ENCODE results near the gene KRTAP10-7.
"Not testable (repeated sequence)": the region's sequence is repeated elsewhere in the genome, so short reads cannot be mapped to it uniquely, and the experiment has no call there.

The KRTAP10-7 gene

DNA sequence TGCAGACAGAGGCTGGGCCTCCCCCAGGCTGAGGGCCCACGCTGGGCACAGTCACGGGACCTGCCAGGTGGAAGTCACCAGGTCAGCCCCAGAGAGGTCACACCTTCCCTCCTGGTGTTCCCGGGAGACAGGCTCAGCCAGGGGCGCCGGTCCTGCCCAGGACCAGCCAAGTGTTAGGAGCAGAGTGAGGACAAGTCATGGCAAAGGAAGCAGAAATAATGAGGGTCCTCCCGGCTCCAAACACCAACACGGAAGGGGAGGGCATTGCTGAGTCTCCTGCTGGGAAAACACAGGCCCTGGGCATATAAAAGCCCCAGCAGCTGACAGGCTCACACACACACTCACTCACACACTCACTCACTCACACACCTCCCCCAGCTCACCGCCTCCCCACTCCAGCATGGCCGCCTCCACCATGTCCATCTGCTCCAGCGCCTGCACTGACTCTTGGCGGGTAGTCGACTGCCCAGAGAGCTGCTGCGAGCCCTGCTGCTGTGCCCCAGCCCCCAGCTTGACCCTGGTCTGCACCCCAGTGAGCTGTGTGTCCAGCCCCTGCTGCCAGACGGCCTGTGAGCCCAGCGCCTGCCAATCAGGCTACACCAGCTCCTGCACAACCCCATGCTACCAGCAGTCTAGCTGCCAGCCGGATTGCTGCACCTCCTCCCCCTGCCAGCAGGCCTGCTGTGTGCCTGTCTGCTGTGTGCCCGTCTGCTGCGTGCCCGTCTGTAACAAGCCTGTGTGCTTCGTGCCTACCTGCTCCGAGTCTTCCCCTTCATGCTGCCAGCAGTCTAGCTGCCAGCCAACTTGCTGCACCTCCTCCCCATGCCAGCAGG, 36.8 kb downstream of the KRTAP10-7 start, which contains the start of gene KRTAP10-10:
KRTAP10-10 (plus strand) TSS at position 339 of the 833 bp plus-strand sequence; CDS start at position 401, 62 bp downstream.
- no peak for DNase-seq

DNA sequence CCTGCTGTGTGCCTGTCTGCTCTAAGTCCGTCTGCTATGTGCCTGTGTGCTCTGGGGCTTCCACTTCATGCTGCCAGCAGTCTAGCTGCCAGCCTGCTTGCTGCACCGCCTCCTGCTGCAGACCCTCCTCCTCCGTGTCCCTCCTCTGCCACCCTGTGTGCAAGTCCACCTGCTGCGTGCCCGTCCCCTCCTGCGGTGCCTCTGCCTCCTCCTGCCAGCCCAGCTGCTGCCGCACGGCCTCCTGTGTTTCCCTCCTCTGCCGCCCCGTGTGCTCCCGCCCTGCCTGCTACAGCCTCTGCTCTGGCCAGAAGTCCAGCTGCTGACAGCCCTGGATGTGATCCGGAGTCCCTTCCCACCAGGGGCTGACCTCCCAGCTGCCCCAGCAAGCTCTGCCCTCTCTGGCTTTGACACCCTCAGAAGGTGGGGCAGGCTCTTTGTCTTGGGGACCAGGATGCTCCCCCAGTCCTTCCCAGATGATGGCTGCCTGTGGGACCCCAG, 37.5 kb downstream of the KRTAP10-7 start:
- DNase-seq: not testable (repeated sequence)

- DNase-seq: not testable (repeated sequence)
Measured at GRCh38 chr21:44638506-44639330, 38.3 kb downstream of the KRTAP10-7 start.

DNA sequence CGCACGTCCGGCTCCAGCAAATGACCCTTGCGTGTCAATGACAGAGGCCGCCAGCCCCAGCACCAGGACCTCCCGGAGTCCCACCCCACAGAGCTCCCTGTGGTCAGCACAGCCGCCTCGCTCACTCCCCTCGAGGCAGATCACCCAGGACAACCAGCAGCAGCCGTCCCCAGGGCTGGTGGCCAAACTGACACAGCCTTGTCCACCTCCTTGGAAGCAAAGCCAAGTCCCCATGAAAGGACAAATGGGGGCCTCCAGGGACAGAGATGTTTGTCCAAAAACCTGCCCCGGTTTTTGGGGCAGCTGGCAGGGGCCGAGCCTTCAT, 38.9 kb downstream of the KRTAP10-7 start:
- DNase-seq: no peak

DNA sequence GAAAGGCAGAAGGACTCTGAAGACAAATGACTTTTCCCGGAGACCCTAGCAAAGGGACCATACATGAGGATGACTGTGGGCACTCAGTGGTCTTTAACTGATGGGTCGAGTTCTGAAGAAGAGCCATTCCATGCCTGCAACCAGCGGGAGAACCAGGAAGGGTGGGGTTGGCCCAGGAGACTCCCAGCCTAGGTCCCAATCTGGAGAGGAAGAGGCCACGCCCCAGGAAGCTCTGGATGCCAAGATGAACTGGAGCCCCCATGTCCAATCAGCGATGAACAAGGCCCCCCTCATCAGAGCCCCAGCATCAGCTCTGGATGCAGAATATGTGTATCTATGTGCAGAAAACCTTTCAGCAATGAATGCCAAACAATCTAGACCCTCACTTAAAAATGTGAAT, 40.4 kb downstream of the KRTAP10-7 start:
- DNase-seq: no peak

GRCh38 chr21:44643741-44644310, 43.4 kb downstream of the KRTAP10-7 start:
- DNase-seq: no peak

DNA sequence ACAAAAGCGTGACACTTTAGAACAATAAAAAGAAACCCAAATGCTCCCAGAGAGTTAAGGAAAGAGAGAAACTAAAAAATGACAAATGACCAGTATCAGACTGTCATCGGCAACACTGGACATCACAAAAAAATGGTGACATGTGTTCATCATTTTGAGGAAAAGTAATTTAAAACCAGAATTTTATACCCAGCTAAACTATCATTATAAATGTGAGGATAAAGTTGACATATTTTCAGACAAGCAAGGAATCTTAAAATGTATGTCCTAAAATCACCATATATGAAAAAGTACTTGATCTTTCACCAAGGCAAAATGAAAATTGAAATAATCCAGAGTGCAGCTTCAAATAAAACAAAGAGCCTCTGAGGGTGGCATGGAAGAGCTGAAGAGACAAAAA, 44.5 kb downstream of the KRTAP10-7 start:
- no peak for DNase-seq

GRCh38 chr21:44646366-44647221, 46.2 kb downstream of the KRTAP10-7 start, which contains the start of gene KRTAP10-11:
Gene KRTAP10-11 (plus strand): TSS chr21:44646414. CDS start chr21:44646459, 45 bp downstream.
- DNase-seq: not testable (repeated sequence)

DNA sequence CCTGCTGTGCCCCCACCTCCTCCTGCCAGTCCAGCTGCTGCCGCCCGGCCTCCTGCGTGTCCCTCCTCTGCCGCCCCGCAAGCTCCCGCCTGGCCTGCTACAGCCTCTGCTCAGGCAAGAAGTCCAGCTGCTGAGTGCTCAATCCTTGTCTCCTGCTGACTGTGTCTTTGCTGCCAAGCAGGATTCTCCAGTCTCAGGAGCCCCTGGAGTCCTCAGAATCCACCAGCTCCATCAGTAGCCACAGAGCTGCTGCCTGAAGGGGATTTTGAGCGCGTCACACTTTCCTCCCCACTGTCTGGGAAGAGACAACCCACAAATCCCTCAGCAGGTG, 46.8 kb downstream of the KRTAP10-7 start:
- DNase-seq: no peak

- DNase-seq: no peak
Measured at GRCh38 chr21:44648557-44649311, 48.3 kb downstream of the KRTAP10-7 start.

GRCh38 chr21:44649521-44650100, 49.2 kb downstream of the KRTAP10-7 start:
- no peak for DNase-seq

DNA sequence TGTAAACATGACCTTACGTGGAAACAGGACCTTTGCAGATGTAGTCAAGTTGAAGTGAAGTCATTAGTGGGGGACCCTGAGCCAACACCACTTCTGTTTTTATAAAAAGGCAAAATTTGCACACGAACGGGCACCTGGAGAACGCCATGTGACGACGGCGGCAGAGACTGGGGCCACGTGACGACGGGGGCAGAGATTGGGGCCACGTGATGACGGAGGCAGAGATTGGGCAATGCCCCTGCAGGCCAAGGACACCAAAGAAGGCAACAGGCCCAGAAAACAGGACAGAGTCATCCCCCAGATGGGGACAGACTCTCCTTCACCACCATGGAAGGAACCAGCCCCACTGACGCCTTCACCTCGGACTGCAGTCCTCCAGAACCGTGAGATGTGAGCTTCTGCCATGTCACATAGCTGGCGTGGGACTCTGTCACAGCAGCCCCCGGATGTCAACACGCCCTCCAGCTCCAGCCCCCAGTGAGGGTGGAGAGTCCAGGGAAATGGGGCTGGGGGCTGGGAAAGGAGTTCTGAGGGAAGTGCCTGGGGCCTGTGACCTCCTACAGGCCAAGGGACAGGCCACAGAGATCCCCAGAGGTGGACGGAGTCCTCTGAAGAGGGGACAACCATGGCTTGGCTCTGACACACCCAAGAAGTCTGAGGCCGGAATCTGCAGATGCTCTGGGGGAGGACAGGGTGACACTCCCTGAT, 50.0 kb downstream of the KRTAP10-7 start:
- no peak for DNase-seq

DNA sequence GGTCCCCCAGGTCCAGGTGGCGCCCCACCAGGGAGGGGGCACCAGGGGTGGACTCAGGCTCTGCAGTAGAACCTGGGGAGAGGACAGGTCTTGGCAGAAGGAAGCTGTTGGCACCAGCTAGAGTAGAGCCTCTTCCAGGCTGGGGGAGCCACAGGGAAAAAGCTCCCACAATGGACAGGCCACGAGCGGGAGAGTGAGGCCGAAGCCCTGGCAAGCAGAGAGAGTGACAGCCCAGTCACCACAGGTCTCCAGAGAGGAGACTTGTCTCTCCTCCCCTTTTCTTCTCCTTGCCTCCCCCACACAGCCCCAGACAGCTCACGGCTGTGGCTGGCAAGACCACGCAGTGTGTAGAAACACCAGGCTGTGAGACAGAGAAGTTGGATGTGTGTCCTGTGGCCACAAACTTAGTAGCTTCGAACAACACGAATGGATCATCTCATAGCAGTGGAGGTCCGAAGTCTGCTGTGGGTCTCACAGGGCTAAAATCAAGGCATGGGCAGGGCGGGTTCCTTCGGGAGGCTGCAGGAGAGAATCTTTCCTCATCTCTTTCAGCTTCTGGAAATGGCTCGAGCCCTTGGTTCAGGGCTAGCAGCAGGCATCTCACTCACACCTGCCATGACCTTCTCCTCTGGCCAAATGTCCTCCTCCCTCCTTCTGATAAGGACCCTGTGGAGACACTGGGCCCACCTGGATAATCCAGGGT, 50.7 kb downstream of the KRTAP10-7 start:
- DNase-seq: no peak
